Loucy (cell line): ENCODE data around the gene DPM2.

Experiments used
- H2AFZ ChIP-seq: fragments of 200-600 bp; sonication (generic); 2 replicates; pipeline ENCODE4 v1.6.0; 2016; ENCODE audit warnings: antibody characterized with exemption, mild to moderate bottlenecking, low read length, moderate library complexity
- H3F3A ChIP-seq: fragments of 200-600 bp; 2 replicates; pipeline ENCODE4 v1.6.0; 2016; ENCODE audit warnings: antibody characterized with exemption, low read depth, mild to moderate bottlenecking
- H3K27me3 ChIP-seq: fragments of 200-600 bp; sonication (generic); 2 replicates; pipeline ENCODE4 v1.6.1; 2014; ENCODE audit warnings: low read length, mild to moderate bottlenecking; ENCODE audit not compliant: insufficient read depth, poor library complexity, severe bottlenecking
- H3K36me3 ChIP-seq: fragments of 200-600 bp; sonication (generic); 2 replicates; pipeline ENCODE4 v1.6.1; 2016; ENCODE audit warnings: low read length; ENCODE audit not compliant: insufficient read depth
- H3K4me1 ChIP-seq: fragments of 200-600 bp; sonication (generic); 2 replicates; pipeline ENCODE4 v1.5.1; 2014; ENCODE audit warnings: low read length, mild to moderate bottlenecking; ENCODE audit not compliant: insufficient read depth, poor library complexity, severe bottlenecking
- H3K4me2 ChIP-seq: fragments of 200-600 bp; sonication (generic); 2 replicates; pipeline ENCODE4 v1.6.0; 2014; ENCODE audit warnings: antibody characterized with exemption, low read length, low read depth, mild to moderate bottlenecking; ENCODE audit not compliant: poor library complexity, severe bottlenecking
- H3K4me3 ChIP-seq: fragments of 200-600 bp; sonication (generic); 2 replicates; pipeline ENCODE4 v1.5.1; 2014; ENCODE audit warnings: low read length, mild to moderate bottlenecking, mixed read lengths; ENCODE audit not compliant: poor library complexity, severe bottlenecking
- H3K79me2 ChIP-seq: fragments of 200-600 bp; sonication (generic); 2 replicates; pipeline ENCODE4 v1.6.1; 2014; ENCODE audit warnings: low read length; ENCODE audit not compliant: insufficient read depth
- H3K9ac ChIP-seq: fragments of 200-600 bp; sonication (generic); 2 replicates; pipeline ENCODE4 v1.6.0; 2014; ENCODE audit warnings: mild to moderate bottlenecking, low read depth, low read length, moderate library complexity; ENCODE audit not compliant: poor library complexity, severe bottlenecking
- H3K9me2 ChIP-seq: fragments of 200-600 bp; sonication (generic); replicated peaks from 2 replicates; pipeline ENCODE4 v1.6.1; 2016; ENCODE audit warnings: low read depth, low read length, mixed read lengths
- H3K9me3 ChIP-seq: fragments of 200-600 bp; sonication (generic); 2 replicates; pipeline ENCODE4 v1.6.1; 2014; ENCODE audit warnings: mild to moderate bottlenecking, antibody characterized with exemption, low read length, low read depth; ENCODE audit not compliant: insufficient read depth
- H4K20me1 ChIP-seq: fragments of 200-600 bp; sonication (generic); 2 replicates; pipeline ENCODE4 v1.6.0; 2014; ENCODE audit warnings: antibody characterized with exemption, low read length, mild to moderate bottlenecking; ENCODE audit not compliant: insufficient read depth, poor library complexity, severe bottlenecking
- EZH2phosphoT487 ChIP-seq: fragments of 200-600 bp; IDR thresholded peaks from 2 replicates; pipeline ENCODE4 v1.6.1; 2018; ENCODE audit warnings: antibody characterized with exemption, mild to moderate bottlenecking, moderate library complexity, borderline replicate concordance
- TF ChIP-seq, protein P1 (sequence below): fragments of 200-600 bp; sonication (generic); conservative IDR thresholded peaks from 2 replicates; pipeline ENCODE4 v1.5.1; 2014; ENCODE audit warnings: mild to moderate bottlenecking, antibody characterized with exemption, low read length

The DPM2 gene

DNA sequence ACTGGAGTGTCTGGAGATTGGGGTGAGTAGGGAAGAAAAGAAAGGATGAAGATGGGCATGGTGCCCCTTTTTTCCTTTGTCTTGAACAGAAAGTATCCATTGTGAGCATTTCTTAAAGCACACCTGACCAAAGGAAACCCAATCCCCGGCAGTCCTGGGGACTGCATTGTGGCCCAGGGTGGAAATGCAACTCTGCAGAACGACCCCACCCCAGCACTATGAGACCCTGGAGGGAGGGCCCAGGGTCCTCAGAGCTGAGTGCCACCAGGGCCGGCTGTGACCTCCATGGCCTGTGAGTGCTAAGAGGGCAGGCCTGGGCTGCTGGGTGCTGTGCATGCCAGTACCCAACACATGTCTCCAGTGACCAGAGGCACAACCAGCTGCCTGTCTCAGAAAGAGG is 24.6 kb upstream of the DPM2 start:
- Histone ChIP-seq H4K20me1 (no peaks in the 10 kb centered on the region), H3K36me3 (no peaks in the 10 kb centered on the region; the same call in 1 of the 2 replicates), H3K4me1 (peaks cover 9% of the 10 kb centered on the region), H3K79me2 (peaks cover 86% of the 10 kb centered on the region), H3K9me2 (no peaks in the 10 kb centered on the region), H3K9me3 (no peaks in the 10 kb centered on the region), H3F3A (no peaks in the 10 kb centered on the region), H3K4me2 (no peak overlapping the region), H3K9ac (no peak overlapping the region), H3K4me3 (no peak overlapping the region), H3K27me3 (no peaks in the 10 kb centered on the region), H2AFZ (no peak overlapping the region)
- TF ChIP-seq, protein P1, sequence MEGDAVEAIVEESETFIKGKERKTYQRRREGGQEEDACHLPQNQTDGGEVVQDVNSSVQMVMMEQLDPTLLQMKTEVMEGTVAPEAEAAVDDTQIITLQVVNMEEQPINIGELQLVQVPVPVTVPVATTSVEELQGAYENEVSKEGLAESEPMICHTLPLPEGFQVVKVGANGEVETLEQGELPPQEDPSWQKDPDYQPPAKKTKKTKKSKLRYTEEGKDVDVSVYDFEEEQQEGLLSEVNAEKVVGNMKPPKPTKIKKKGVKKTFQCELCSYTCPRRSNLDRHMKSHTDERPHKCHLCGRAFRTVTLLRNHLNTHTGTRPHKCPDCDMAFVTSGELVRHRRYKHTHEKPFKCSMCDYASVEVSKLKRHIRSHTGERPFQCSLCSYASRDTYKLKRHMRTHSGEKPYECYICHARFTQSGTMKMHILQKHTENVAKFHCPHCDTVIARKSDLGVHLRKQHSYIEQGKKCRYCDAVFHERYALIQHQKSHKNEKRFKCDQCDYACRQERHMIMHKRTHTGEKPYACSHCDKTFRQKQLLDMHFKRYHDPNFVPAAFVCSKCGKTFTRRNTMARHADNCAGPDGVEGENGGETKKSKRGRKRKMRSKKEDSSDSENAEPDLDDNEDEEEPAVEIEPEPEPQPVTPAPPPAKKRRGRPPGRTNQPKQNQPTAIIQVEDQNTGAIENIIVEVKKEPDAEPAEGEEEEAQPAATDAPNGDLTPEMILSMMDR: no peak
- TF ChIP-seq EZH2phosphoT487: no peak

DNA sequence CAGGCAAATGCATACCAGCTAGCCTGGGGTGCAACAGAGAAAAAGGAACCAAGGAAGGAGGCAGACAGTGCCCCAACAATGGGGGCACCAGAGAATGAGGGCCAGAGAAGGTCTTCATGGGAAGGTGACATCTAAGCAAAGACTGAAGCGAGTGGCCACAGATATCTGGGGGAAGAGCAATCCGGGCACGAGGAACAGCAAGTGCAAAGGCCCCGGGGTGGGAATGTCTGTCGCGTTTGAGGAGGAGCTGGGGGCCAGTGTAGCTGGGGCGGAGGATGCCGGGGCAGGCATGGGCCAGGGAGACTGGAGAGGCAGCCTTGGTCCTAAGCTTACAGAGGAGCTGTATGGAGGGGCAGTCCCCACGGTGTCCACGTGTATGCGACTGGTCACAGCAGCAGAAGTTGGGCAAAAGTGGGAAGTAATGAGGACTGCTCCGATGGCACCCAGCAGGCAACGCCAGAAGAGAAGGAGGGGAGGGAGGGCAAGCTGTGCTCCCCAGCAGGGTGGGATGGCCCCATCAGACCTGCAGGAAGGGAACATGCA is 24.0 kb upstream of the DPM2 start:
- Histone ChIP-seq H3K9me2 (no peaks in the 10 kb centered on the region), H3K9ac (no peak overlapping the region), H3K27me3 (no peaks in the 10 kb centered on the region), H3K4me2 (no peak overlapping the region), H3F3A (no peaks in the 10 kb centered on the region), H3K79me2 (peaks cover 86% of the 10 kb centered on the region), H3K9me3 (no peaks in the 10 kb centered on the region), H4K20me1 (no peaks in the 10 kb centered on the region), H3K36me3 (no peaks in the 10 kb centered on the region; the same call in 1 of the 2 replicates), H3K4me3 (no peak overlapping the region), H3K4me1 (peaks cover 3% of the 10 kb centered on the region), H2AFZ (no peak overlapping the region)
- no peak for TF ChIP-seq EZH2phosphoT487
- TF ChIP-seq, protein P1: no peak

DNA sequence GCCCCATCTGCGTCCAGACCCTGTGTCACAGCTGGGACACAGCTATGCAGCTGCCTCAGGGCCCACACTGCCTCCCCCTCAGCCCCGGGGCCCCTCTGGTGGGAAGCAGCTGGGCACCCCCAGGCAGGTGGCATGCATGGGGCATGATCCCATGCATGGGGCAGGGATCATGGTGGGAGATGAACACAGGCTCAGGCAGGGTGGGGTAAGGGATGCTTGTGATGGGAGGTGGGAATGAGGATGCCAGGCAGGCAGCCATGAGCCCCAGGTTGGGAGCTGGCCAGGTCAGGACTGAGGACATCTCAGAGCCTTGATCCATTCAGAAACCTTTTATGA is 23.5 kb upstream of the DPM2 start:
- Histone ChIP-seq H3K9me3 (no peaks in the 10 kb centered on the region), H3K9me2 (no peaks in the 10 kb centered on the region), H3K36me3 (no peaks in the 10 kb centered on the region; the same call in 1 of the 2 replicates), H3K27me3 (no peaks in the 10 kb centered on the region), H3F3A (no peaks in the 10 kb centered on the region), H3K4me3 (no peak overlapping the region), H3K79me2 (peaks cover 82% of the 10 kb centered on the region; the same call in 1 of the 2 replicates), H2AFZ (no peak overlapping the region), H3K9ac (no peak overlapping the region), H4K20me1 (no peaks in the 10 kb centered on the region), H3K4me1 (no peaks in the 10 kb centered on the region), H3K4me2 (no peak overlapping the region)
- TF ChIP-seq, protein P1: no peak
- TF ChIP-seq EZH2phosphoT487: no peak
